Activated B cell treated with CpG ODN at 0.5 μM for 24 hours (primary cell): ENCODE results near the gene TMEM79. TPM values are rescaled to one million over a fixed set of nuclear protein-coding genes. Genes with fewer than 3 reads are reported as not detected.

Experiments used
- ATAC-seq: fragments of 200-7000 bp; cut with Tn5 transposase; one replicate; pipeline ENCODE4 v1.10.0; 2021; ENCODE audit warnings: low read depth, mild to moderate bottlenecking, moderate library complexity
- CTCF ChIA-PET: fragments of 350-600 bp; sonication (Branson Sonifier 250); formaldehyde crosslinking; loops from one replicate; lab custom pipeline; 2021; ENCODE audit warnings: antibody characterized with exemption; lab: Charles Lee
- POLR2A ChIA-PET: fragments of 350-600 bp; sonication (Branson Sonifier 250); formaldehyde crosslinking; loops from one replicate; lab custom pipeline; 2021; ENCODE audit warnings: antibody characterized with exemption; lab: Charles Lee
- DNase-seq: peaks from one replicate; pipeline ENCODE4 v3.0.0; 2022
- H3K27ac Mint-ChIP-seq: one replicate; pipeline ENCODE4 v1.8.0; 2020; ENCODE audit warnings: mixed read lengths
- H3K27me3 Mint-ChIP-seq: one replicate; pipeline ENCODE4 v1.8.0; 2021; ENCODE audit warnings: mixed read lengths
- H3K36me3 Mint-ChIP-seq: one replicate; pipeline ENCODE4 v1.8.0; 2021; ENCODE audit warnings: low read depth, mixed read lengths
- H3K4me1 Mint-ChIP-seq: one replicate; pipeline ENCODE4 v1.8.0; 2021; ENCODE audit warnings: mixed read lengths
- H3K4me3 Mint-ChIP-seq: one replicate; pipeline ENCODE4 v1.8.0; 2020; ENCODE audit warnings: mild to moderate bottlenecking, mixed read lengths
- H3K9me3 Mint-ChIP-seq: one replicate; pipeline ENCODE4 v1.8.0; 2020; ENCODE audit warnings: mixed read lengths
- CTCF ChIP-seq: fragments of 200-600 bp; IDR thresholded peaks from one replicate; pipeline ENCODE4 v1.8.0; 2022; ENCODE audit warnings: antibody characterized with exemption, mild to moderate bottlenecking
- intact Hi-C: fragments of 100-400 bp; cut with micrococcal nuclease; formaldehyde crosslinking; loops from one replicate; pipeline ENCODE4 v1.15.1; 2024
- total RNA-seq: library from RNA; stranded (reverse); gene quantifications from 2 replicates; pipeline ENCODE4 v1.2.3, GENCODE V29; 2022

TMEM79 gene
- total RNA-seq, 1 donor from 2014 or later, result 5.1 TPM

DNA sequence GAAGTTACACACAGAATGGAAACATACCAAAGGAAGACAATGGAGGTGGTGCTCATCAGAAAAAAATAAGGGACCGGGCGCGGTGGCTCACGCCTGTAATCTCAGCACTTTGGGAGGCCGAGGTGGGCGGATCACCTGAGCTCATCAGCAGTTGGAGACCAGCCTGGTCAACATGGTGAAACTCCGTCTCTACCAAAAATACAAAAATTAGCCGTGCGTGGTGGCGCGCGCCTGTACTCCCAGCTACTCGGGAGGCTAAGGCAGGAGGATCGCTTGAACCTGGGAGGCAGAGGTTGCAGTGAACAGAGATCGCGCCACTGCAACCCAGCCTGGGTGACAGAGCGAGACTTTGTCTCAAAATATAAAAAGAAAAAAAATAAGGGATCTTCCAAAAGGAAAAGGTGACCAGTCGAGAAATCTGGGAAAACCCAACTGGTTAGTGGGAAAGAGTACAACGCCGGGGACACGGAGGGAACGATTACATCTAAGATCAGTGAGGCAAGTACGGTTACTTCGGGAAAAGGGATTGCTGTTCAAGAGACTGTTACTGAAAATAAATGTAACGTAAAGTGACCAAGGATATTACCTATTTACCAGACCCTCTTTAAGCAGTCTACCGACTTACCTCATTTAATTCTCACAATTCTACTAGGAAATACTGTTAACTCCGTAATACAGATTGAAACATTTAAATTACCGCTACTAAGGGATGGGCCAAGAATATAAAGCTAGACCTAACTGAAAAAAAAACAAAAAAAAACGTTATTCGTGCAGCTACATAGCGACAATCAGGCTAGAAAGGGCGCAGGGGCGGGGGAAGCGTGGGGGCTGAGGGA is 53.1 kb downstream of the TMEM79 start:
- POLR2A ChIA-PET, result interaction anchor here (0.5 to 1.2 kb wide), 6 partner anchors 11 to 430 kb away, joined by 3 to 5 read pairs (median 4); partner anchors contain the start of genes PRCC and SMG5
- H3K4me3 Mint-ChIP-seq, result peak overlapping the region; percentile 97
- ATAC-seq (no peak), DNase-seq (no peak)
- CTCF ChIA-PET, result interaction anchor here (1.6 kb wide), 1 partner anchor 18 kb away, joined by 4 read pairs; no protein-coding TSS in a partner anchor
- peaks cover 40% of the 10 kb centered on the region for H3K4me1 Mint-ChIP-seq
- no peaks in the 10 kb centered on the region for H3K27me3 Mint-ChIP-seq
- peaks cover 48% of the 10 kb centered on the region for H3K36me3 Mint-ChIP-seq
- TF ChIP-seq CTCF, result no peak
- peak overlapping the region; percentile 97 for H3K27ac Mint-ChIP-seq
- no peaks in the 10 kb centered on the region for H3K9me3 Mint-ChIP-seq
- intact Hi-C loops, result loop anchor here (5.0 kb wide), 2 partner anchors 40 to 255 kb away; partner anchors contain the start of genes GLMP, MEX3A and VHLL

DNA sequence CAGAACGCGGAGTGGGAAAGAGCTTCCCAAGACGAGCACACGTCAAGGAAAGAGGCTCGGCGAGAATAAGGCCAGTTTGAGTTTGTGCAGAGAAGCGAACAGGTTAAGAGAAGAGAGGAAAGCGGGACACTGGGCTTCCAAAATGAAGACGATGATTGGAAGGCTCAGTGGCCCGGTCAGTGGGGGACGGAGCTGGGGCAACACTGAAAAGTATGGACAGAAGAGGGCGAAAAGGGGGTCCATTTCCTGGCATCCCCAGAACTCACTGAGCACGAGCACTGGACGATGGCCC is 53.7 kb downstream of the TMEM79 start:
- DNase-seq, result no peak
- ChIA-PET POLR2A (interaction anchor here (0.5 to 1.2 kb wide), 5 partner anchors 55 to 429 kb away, joined by 3 to 5 read pairs (median 3); partner anchors contain the start of genes PRCC and SMG5), CTCF (interaction anchor here (1.6 kb wide), 1 partner anchor 18 kb away, joined by 4 read pairs; no protein-coding TSS in a partner anchor)
- Mint-ChIP-seq H3K4me3 (peak overlapping the region; percentile 97), H3K4me1 (peaks cover 40% of the 10 kb centered on the region), H3K27me3 (no peaks in the 10 kb centered on the region), H3K36me3 (peaks cover 48% of the 10 kb centered on the region), H3K27ac (peak overlapping the region; percentile 97), H3K9me3 (no peaks in the 10 kb centered on the region)
- ATAC-seq, result no peak
- TF ChIP-seq CTCF, result no peak
- intact Hi-C loops, result loop anchor here (1.0 to 5.0 kb wide), 6 partner anchors 41 to 404 kb away; partner anchors contain the start of genes GLMP, KHDC4, LAMTOR2 and MEX3A

DNA sequence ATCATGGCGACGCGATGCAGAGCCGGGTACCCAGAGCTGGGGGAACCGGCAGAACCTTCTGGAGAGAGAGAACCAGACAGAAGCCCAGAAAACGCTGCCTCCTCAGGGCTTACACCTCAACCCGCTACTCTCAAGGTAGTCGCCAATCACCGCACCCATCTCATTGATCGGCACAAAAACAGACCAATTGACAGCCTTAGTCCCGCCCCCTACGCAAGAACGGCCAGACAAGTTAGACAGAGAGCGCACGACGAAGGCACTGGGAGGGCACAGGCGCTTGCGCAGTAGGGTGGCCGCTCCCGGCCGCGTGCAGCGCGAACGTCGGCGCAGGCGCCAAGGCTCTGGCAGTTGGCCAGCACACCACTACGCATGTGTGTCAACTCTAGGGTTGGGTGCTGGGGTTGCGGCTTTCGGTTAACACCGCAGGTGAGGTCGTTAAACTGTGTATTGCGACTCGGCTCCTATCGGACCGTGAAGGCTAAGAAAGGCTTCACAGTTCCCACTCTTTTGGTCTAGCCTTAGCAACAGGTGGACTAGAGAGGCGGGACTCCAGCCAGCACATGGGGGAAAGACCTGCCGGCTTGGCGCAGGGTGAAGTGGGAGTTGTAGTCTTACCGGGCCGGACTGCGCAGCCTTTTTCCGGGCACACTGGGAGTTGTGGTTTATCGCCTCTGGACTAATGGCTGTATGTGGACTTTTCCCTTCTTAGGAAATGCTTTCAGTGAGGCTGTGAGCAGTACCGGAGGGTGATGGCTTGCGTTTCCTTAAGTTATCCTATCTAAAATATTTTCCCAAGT is 54.3 kb downstream of the TMEM79 start, which contains the start of the genes CCT3 and TSACC:
TSS of gene CCT3 (minus strand) at position 113 of the 797 bp plus-strand sequence. CDS start at position 5, 108 bp downstream.
TSS of gene TSACC (plus strand) at position 347 of the 797 bp plus-strand sequence. CDS start 1,232 bp downstream, outside the sequence.
- no peaks in the 10 kb centered on the region for H3K9me3 Mint-ChIP-seq
- CTCF ChIA-PET, result interaction anchor here (1.6 kb wide), 1 partner anchor 19 kb away, joined by 4 read pairs; no protein-coding TSS in a partner anchor
- H3K27me3 Mint-ChIP-seq, result no peaks in the 10 kb centered on the region
- POLR2A ChIA-PET, result interaction anchor here (0.5 to 1.2 kb wide), 5 partner anchors 56 to 429 kb away, joined by 3 to 5 read pairs (median 3); partner anchors contain the start of genes PRCC and SMG5
- H3K4me1 Mint-ChIP-seq, result peaks cover 40% of the 10 kb centered on the region
- ATAC-seq, result peak; percentile 95
- intact Hi-C loops, result loop anchor here (1.0 to 5.0 kb wide), 6 partner anchors 41 to 404 kb away; partner anchors contain the start of genes GLMP, KHDC4, LAMTOR2 and MEX3A
- peaks cover 46% of the 10 kb centered on the region for H3K36me3 Mint-ChIP-seq
- DNase-seq, result peak; percentile 99
- peak within 1 kb of the TSS; percentile 97 for H3K27ac Mint-ChIP-seq
- H3K4me3 Mint-ChIP-seq, result peak within 1 kb of the TSS; percentile 97
- no peak for TF ChIP-seq CTCF

Other genes starting within 250 kb of the TMEM79 start
- gene UBQLN4, start 230.5 kb upstream of the TMEM79 start, total RNA-seq, result 28.1 and 32.5 TPM in 2 replicates
- 45.9 and 48.0 TPM in 2 replicates for gene LAMTOR2, start 229.5 kb upstream of the TMEM79 start, total RNA-seq
- 0.32 and 0.38 TPM in 2 replicates for gene RAB25, start 223.2 kb upstream of the TMEM79 start, total RNA-seq
- 0.39 and 0.47 TPM in 2 replicates for gene MEX3A, start 201.9 kb upstream of the TMEM79 start, total RNA-seq
- gene LMNA, start 169.6 kb upstream of the TMEM79 start, total RNA-seq, result 40.4 and 47.5 TPM in 2 replicates
- gene SEMA4A, start 130.7 kb upstream of the TMEM79 start, total RNA-seq, result 7.0 and 7.4 TPM in 2 replicates
- gene SLC25A44, start 90.2 kb upstream of the TMEM79 start, total RNA-seq, result 17.9 and 26.4 TPM in 2 replicates
- gene PMF1, start 71.3 kb upstream of the TMEM79 start, total RNA-seq, result 68.8 and 75.8 TPM in 2 replicates
- gene BGLAP, start 42.1 kb upstream of the TMEM79 start, total RNA-seq, result 2.7 and 3.3 TPM in 2 replicates
- 1.6 and 1.8 TPM in 2 replicates for gene PAQR6, start 36.3 kb upstream of the TMEM79 start, total RNA-seq
- 62.6 and 77.1 TPM in 2 replicates for gene SMG5, start 1.5 kb upstream of the TMEM79 start, total RNA-seq
- 15.9 and 16.8 TPM in 2 replicates for gene GLMP, start 11.4 kb downstream of the TMEM79 start, total RNA-seq
- not detected in 2 replicates for gene VHLL, start 15.0 kb downstream of the TMEM79 start, total RNA-seq
- 255 and 260 TPM in 2 replicates for gene CCT3, start 54.0 kb downstream of the TMEM79 start, total RNA-seq
- 0.44 TPM in 1 of 2 replicates, not detected in the other for gene TSACC, start 54.2 kb downstream of the TMEM79 start, total RNA-seq
- gene RHBG, start 84.9 kb downstream of the TMEM79 start, total RNA-seq, result not detected in 2 replicates
- gene MEF2D, start 216.4 kb downstream of the TMEM79 start, total RNA-seq, result 101 and 114 TPM in 2 replicates